Stomach (tissue), 9 donors: ENCODE results near the gene TEX19. TPM values are rescaled to one million over a fixed set of nuclear protein-coding genes. Genes with fewer than 3 reads are reported as not detected.

ENCODE experiments used
- DNase-seq, 2 donors: peaks; one replicate each; pipeline versions ENCODE4 v3.0.0 to v3.0.0-alpha.2; 2013 to 2019
- H3K27ac ChIP-seq, 5 donors: fragments of 200-600 bp in 4 of 5; sonication (generic) in 4 of 5; one replicate each; pipeline ENCODE4 v1.5.1; 2013 to 2019; ENCODE audit warnings: mild to moderate bottlenecking in 1 of 5, moderate library complexity in 1 of 5
- H3K27me3 ChIP-seq, 3 donors: fragments of 200-600 bp; sonication (generic); one replicate each; pipeline ENCODE4 v1.5.1; 2017 to 2019; ENCODE audit warnings: mixed run types in 1 of 3
- H3K36me3 ChIP-seq, 4 donors: fragments of 200-600 bp; sonication (generic); 1 replicate in 3 of 4; 2 replicates in 1 of 4; pipeline ENCODE4 v1.5.1; 2016 to 2019
- H3K4me1 ChIP-seq, 4 donors: fragments of 200-600 bp; sonication (generic); one replicate each; pipeline ENCODE4 v1.5.1; 2016 to 2019
- H3K4me3 ChIP-seq, 4 donors: fragments of 200-600 bp; sonication (generic) in 3 of 4; one replicate each; pipeline ENCODE4 v1.5.1; 2016 to 2019; ENCODE audit warnings: mild to moderate bottlenecking in 1 of 4
- H3K9me3 ChIP-seq, 4 donors: fragments of 200-600 bp; sonication (generic); one replicate each; pipeline ENCODE4 v1.5.1; 2016 to 2019
- CTCF ChIP-seq, 7 experiments: fragments of 450-650 bp in 4 of 7; fragments of 200-600 bp in 3 of 7; sonication (generic) in 3 of 7; IDR thresholded peaks; one replicate each; pipeline ENCODE4 v1.5.1; 2016 to 2019; ENCODE audit warnings: antibody characterized with exemption in 7 of 7, control low read depth in 2 of 7, mild to moderate bottlenecking in 1 of 7
- EP300 ChIP-seq: sonication (generic); formaldehyde crosslinking; IDR thresholded peaks from one replicate; pipeline ENCODE4 v1.6.1; 2017; ENCODE audit warnings: antibody characterized with exemption
- POLR2A ChIP-seq, 4 donors: fragments of 450-650 bp; IDR thresholded peaks; one replicate each; pipeline ENCODE4 v1.6.1; 2016; ENCODE audit warnings: antibody characterized with exemption in 4 of 4, control low read depth in 2 of 4, mild to moderate bottlenecking in 1 of 4, moderate library complexity in 1 of 4
- POLR2AphosphoS5 ChIP-seq, 3 donors: sonication (generic); formaldehyde crosslinking; IDR thresholded peaks; one replicate each; pipeline ENCODE4 v1.6.1; 2016; ENCODE audit warnings: antibody characterized with exemption in 3 of 3
- WGBS, 5 donors: extraction: QIAGEN DNeasy Blood & Tissue Kit in 3 of 5; methylation state at CpG; one replicate each; pipeline versions ENCODE4 v1.1.5 to v1.1.7; 2013 to 2018; 5-methylcytosine and 5-hydroxymethylcytosine counted together
- intact Hi-C: fragments of 100-400 bp; cut with DNase I; formaldehyde crosslinking; loops from one replicate; pipeline ENCODE4 v1.15.1; 2023; ENCODE audit warnings: low total_unique reads
- polyA plus RNA-seq, 3 donors: library from polyadenylated mRNA; stranded (reverse); fragments of 200-250 nt; gene quantifications; one replicate each; pipeline ENCODE4 v1.2.3, GENCODE V29; 2013
- total RNA-seq, 5 donors: library from RNA; depleted of rRNA; stranded (reverse); fragments of >200 nt; gene quantifications; one replicate each; pipeline versions ENCODE4 v1.1.0 to v1.2.3, GENCODE V29; 2014 to 2016
- donor health status: healthy with polysubstance abuse.
- donor health status: Bipolar disorder and iron deficiency.
- donor health status: healthy.

TEX19 gene
- total and polyA plus RNA-seq, 8 donors, result not detected

- TF ChIP-seq CTCF (IDR thresholded peaks at IDR 0.05) (no peak), POLR2AphosphoS5 (IDR thresholded peaks at IDR 0.05) (no peak), POLR2A (IDR thresholded peaks at IDR 0.05) (no peak), EP300 (no peak)
- H3K27ac ChIP-seq, result no peak overlapping the region
- peak; percentile 68 to 80 for DNase-seq
- peaks cover 7 to 38% (median 36%) of the 10 kb centered on the region in 4 donors for H3K4me1 ChIP-seq
- peaks cover 0 to 50% (median 26%) of the 10 kb centered on the region in 3 donors for H3K27me3 ChIP-seq
- peaks cover 3 to 26% (median 23%) of the 10 kb centered on the region in 4 donors for H3K36me3 ChIP-seq
- H3K9me3 ChIP-seq, result no peaks in the 10 kb centered on the region
- H3K4me3 ChIP-seq, result no peak overlapping the region
- WGBS, 5 donors, result 52 to 66% (median 60%) methylated on average over 20 to 34 of the region's 34 CpGs
- intact Hi-C loops, result no loop called here
Measured at GRCh38 chr17:82388223-82388921, 29.3 kb downstream of the TEX19 start.

GRCh38 chr17:82388922-82389283, 29.9 kb downstream of the TEX19 start:
- intact Hi-C loops, result no loop called here
- DNase-seq, result no peak
- no peak for TF ChIP-seq CTCF (IDR thresholded peaks at IDR 0.05)
- no peak for TF ChIP-seq EP300
- TF ChIP-seq POLR2AphosphoS5 (IDR thresholded peaks at IDR 0.05), result no peak
- TF ChIP-seq POLR2A (IDR thresholded peaks at IDR 0.05), result no peak

GRCh38 chr17:82389379-82389778, 30.3 kb downstream of the TEX19 start:
- no peak overlapping the region for H3K4me3 ChIP-seq
- no peak for DNase-seq
- H3K27me3 ChIP-seq, result peaks cover 0 to 40% (median 26%) of the 10 kb centered on the region in 3 donors
- H3K4me1 ChIP-seq, result peaks cover 7 to 34% (median 31%) of the 10 kb centered on the region in 4 donors
- H3K27ac ChIP-seq, result no peak overlapping the region
- 83 to 84% (median 83%) methylated on average over 10 of the region's 10 CpGs for WGBS, 5 donors
- TF ChIP-seq CTCF (IDR thresholded peaks at IDR 0.05) (no peak), EP300 (no peak), POLR2AphosphoS5 (IDR thresholded peaks at IDR 0.05) (no peak)
- H3K9me3 ChIP-seq, result no peaks in the 10 kb centered on the region
- intact Hi-C loops, result no loop called here
- peaks cover 3 to 36% (median 33%) of the 10 kb centered on the region in 4 donors for H3K36me3 ChIP-seq

More at GRCh38 chr17:82388922-82389283, 29.9 kb downstream of the TEX19 start:
- H3K4me3 ChIP-seq, result no peak overlapping the region
- WGBS, 5 donors, result 81 to 90% (median 84%) methylated on average over 19 to 21 of the region's 21 CpGs
- H3K27me3 ChIP-seq, result peaks cover 0 to 45% (median 26%) of the 10 kb centered on the region in 3 donors
- peaks cover 7 to 38% (median 36%) of the 10 kb centered on the region in 4 donors for H3K4me1 ChIP-seq
- H3K9me3 ChIP-seq, result no peaks in the 10 kb centered on the region
- no peak overlapping the region for H3K27ac ChIP-seq
- peaks cover 3 to 32% (median 28%) of the 10 kb centered on the region in 4 donors for H3K36me3 ChIP-seq

- no peak for TF ChIP-seq EP300
- TF ChIP-seq CTCF (IDR thresholded peaks at IDR 0.05), result no peak
- no peak for TF ChIP-seq POLR2A (IDR thresholded peaks at IDR 0.05)
- TF ChIP-seq POLR2AphosphoS5 (IDR thresholded peaks at IDR 0.05), result no peak
- Histone ChIP-seq H3K36me3 (peaks cover 3 to 42% (median 38%) of the 10 kb centered on the region in 4 donors), H3K27ac (no peak overlapping the region), H3K4me1 (peaks cover under 1 to 26% (median 23%) of the 10 kb centered on the region in 4 donors), H3K27me3 (peaks cover 0 to 32% (median 24%) of the 10 kb centered on the region in 3 donors), H3K9me3 (no peaks in the 10 kb centered on the region), H3K4me3 (no peak overlapping the region)
- intact Hi-C loops, result no loop called here
- DNase-seq, result no peak
- 92 to 95% (median 93%) methylated on average over 15 to 31 of the region's 34 CpGs for WGBS, 5 donors
Measured at GRCh38 chr17:82390015-82390859, 31.2 kb downstream of the TEX19 start.
